Esophagus muscularis mucosa (tissue), 4 donors: ENCODE results near the gene LPAR1.

Source experiments
- CTCF ChIP-seq, 3 experiments: fragments of 200-600 bp in 2 of 3; fragments of 450-650 bp in 1 of 3; sonication (generic) in 2 of 3; IDR thresholded peaks; one replicate each; pipeline ENCODE4 v1.5.1; 2017 to 2019; ENCODE audit warnings: antibody characterized with exemption in 3 of 3, mild to moderate bottlenecking in 2 of 3, moderate library complexity in 1 of 3
- EP300 ChIP-seq: sonication (generic); formaldehyde crosslinking; IDR thresholded peaks from one replicate; pipeline ENCODE4 v1.6.1; 2017; ENCODE audit warnings: antibody characterized with exemption
- POLR2A ChIP-seq: fragments of 450-650 bp; IDR thresholded peaks from one replicate; pipeline ENCODE4 v1.6.1; 2017; ENCODE audit warnings: antibody characterized with exemption, moderate library complexity, mild to moderate bottlenecking, low read depth
- POLR2AphosphoS5 ChIP-seq, 2 donors: sonication (generic); formaldehyde crosslinking; IDR thresholded peaks; one replicate each; pipeline ENCODE4 v1.6.1; 2017; ENCODE audit warnings: antibody characterized with exemption in 2 of 2

DNA sequence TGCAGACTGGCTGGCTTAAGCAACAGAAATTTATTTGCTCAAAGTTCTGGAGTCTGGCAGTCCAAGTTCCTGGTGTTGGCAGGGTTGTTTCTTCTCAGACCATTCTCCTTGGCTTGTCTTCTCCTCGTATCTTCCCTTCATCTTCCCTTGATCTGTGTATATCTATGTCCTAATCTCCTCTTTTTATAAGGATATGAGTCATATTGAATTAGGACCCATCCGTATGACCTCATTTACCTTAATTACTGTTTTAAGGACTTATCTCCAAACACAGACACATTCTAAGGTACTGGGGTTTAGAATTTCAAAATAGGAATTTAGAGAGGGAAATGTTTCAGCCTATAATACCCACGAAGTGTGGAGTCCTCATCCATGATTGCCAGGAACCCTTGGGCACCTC, 13.1 kb upstream of the LPAR1 start:
- TF ChIP-seq POLR2A, result no peak
- no peak for TF ChIP-seq CTCF (IDR thresholded peaks at IDR 0.05)
- TF ChIP-seq EP300, result no peak
- TF ChIP-seq POLR2AphosphoS5 (IDR thresholded peaks at IDR 0.05), result no peak
